NCI-H774 (cell line): ENCODE results near the gene CHN2.
"Not testable (repeated sequence)": the region's sequence is repeated elsewhere in the genome, so short reads cannot be mapped to it uniquely, and the experiment has no call there.

Experiments
- DNase-seq: peaks from one replicate; lab custom pipeline; 2025; lab: John Stamatoyannopoulos, UW

CHN2 gene

DNA sequence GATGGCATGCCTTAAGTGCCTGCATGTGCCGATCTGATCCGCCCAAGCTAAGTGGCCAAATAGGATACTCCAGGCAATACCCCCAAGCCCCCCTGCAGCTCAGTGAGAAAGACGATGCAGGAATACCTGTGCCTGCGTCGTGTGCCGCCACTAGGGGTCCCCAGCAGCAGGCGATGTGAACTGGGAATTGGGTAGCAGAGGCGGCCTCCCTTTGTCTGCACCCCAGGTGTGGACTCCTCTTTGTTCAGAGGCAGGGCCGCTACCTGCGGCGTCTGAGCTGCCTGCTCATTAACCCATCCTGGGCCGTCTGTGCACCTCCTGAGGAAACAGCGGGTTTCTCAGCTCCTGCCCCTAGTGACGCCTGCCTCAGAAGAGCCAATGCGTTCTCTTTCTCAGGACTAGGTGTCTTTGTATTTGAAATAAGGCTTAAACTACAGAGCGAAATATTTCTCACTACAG, 4.8 kb upstream of the CHN2 start:
- DNase-seq = peak; percentile 82

GRCh38 chr7:29190349-29191045, 4.1 kb upstream of the CHN2 start:
- peak; percentile 79 for DNase-seq

GRCh38 chr7:29192323-29192722, 2.3 kb upstream of the CHN2 start:
- DNase-seq = no peak

DNA sequence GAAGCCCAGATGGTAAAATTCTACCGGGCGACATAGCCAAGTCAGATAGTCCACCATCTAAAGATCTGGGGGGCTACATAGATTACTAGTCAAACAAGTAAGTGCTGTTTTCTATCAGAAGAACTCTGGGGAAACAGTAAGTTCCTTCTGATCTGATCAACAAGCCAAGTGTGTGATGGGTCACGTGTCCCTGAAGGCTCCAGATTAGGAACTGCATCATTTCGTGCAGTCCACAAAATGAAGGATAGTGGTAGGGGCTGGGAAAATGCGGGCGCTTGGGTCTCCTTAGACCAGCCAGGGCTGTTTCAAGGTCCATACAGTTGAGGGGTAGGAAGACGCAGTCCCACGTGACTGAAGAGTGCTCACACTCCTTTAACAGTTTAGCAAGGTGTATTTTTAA, 1.8 kb upstream of the CHN2 start:
- no peak for DNase-seq

GRCh38 chr7:29193316-29194205, 1.0 kb upstream of the CHN2 start:
- DNase-seq = no peak

- DNase-seq = no peak
Measured at GRCh38 chr7:29194206-29194593, 375 bp upstream of the CHN2 start.

GRCh38 chr7:29196191-29196590, 1.6 kb downstream of the CHN2 start:
- no peak for DNase-seq

GRCh38 chr7:29196971-29197595, 2.5 kb downstream of the CHN2 start:
- peak; percentile 62 for DNase-seq

DNA sequence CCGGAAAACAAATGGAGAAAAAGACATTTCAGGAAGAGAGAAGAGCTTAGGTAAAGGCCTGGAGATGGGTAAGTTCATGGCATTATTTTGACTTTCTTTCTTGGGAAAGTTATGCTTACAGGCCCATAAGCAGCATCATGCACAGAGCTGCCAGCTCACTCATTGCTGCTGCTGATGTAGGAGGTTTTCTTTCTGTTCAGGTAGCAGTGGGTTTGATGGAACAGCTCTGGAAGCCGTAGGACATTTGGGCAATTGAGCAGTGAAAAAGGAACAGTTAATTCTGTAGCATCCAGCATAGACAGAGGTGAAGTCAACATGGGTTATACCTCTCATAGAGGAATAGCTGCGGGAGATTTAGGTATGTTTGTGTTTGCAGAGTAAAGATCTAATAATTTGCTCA, 3.3 kb downstream of the CHN2 start:
- DNase-seq = no peak

DNA sequence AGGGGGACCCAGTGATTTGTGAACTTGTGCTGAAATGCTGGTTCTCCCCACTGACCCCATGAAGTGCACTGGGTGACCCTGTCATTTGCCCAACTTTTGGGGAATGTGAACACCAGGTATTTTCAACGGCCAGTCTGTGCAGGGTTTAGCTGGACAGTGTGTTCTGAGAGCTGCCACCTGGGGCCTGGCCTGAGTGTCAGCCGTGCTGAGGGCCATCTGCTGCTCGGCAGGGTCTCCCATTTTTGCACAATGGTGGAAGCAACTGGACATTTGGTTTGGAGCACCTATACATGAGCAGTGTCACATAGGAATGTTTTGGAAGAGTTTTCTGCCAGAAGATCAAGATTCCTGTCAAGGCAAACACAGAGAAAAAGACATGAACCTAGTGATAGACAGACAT, 5.2 kb downstream of the CHN2 start:
- DNase-seq = no peak

GRCh38 chr7:29202651-29203069, 8.1 kb downstream of the CHN2 start:
- no peak for DNase-seq

- no peak for DNase-seq
Measured at GRCh38 chr7:29204491-29205272, 10.1 kb downstream of the CHN2 start.

GRCh38 chr7:29207162-29207801, 12.7 kb downstream of the CHN2 start:
- DNase-seq = no peak

GRCh38 chr7:29208410-29209250, 14.1 kb downstream of the CHN2 start:
- DNase-seq = no peak

- DNase-seq = no peak
Measured at GRCh38 chr7:29209745-29210144, 15.2 kb downstream of the CHN2 start.

DNA sequence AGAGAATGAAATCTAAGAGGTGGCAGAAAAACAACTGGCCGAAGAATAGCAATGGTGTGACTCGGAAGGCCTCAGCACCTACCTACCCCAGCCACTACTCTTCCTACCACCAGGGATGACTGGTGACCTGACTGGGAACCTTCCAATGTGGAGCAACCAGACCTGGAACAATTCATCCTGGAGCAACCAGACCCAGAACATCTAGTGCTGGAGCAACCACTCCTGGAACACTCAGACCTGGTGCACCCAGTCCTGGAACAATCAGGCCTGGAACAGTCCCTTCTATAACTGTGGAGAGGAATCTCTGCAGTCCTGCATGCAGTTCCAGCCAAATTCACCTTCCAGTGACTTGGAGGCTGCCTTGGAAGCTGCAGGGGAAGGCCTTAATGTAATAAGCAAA, 18.2 kb downstream of the CHN2 start:
- not testable (repeated sequence) for DNase-seq

DNA sequence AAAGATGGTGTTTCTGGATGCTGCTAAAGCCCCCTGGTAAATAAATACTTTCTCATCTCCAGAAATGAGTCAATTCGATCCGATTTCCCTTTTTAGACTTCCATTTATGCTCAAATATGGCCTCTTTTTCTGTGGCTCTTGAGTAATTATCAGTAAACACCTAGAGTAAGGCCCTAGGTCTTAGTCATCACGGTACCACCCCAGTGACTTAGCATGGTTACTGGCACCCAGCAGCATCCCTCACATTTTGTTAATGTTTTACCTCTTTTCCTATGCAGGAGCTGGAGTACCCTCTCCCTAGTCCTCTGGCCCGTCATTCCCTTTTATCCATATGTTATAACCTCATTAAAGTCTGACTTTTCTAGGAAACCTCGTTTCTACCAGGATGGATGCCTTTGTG, 19.5 kb downstream of the CHN2 start:
- DNase-seq = no peak

GRCh38 chr7:29214816-29215215, 20.2 kb downstream of the CHN2 start:
- DNase-seq = no peak

- no peak for DNase-seq
Measured at GRCh38 chr7:29216128-29216527, 21.6 kb downstream of the CHN2 start.

GRCh38 chr7:29217113-29217512, 22.5 kb downstream of the CHN2 start:
- no peak for DNase-seq

- no peak for DNase-seq
Measured at GRCh38 chr7:29224726-29225125, 30.2 kb downstream of the CHN2 start.
